Transverse colon (tissue), 3 donors: Measurements from ENCODE around the gene PTPRE.

Experiments used
- POLR2A ChIP-seq: fragments of 450-650 bp; IDR thresholded peaks from one replicate; pipeline ENCODE4 v1.6.1; 2016; ENCODE audit warnings: antibody characterized with exemption, mild to moderate bottlenecking, moderate library complexity
- TF ChIP-seq, protein P1 (sequence below), 5 experiments: fragments of 200-600 bp in 3 of 5; fragments of 450-650 bp in 2 of 5; sonication (generic) in 3 of 5; IDR thresholded peaks; 1 replicate in 2 of 5; 2 replicates in 3 of 5; pipeline ENCODE4 v1.5.1; 2016 to 2017; ENCODE audit warnings: antibody characterized with exemption in 5 of 5, inconsistent platforms in 3 of 5, mild to moderate bottlenecking in 2 of 5, moderate library complexity in 1 of 5

DNA sequence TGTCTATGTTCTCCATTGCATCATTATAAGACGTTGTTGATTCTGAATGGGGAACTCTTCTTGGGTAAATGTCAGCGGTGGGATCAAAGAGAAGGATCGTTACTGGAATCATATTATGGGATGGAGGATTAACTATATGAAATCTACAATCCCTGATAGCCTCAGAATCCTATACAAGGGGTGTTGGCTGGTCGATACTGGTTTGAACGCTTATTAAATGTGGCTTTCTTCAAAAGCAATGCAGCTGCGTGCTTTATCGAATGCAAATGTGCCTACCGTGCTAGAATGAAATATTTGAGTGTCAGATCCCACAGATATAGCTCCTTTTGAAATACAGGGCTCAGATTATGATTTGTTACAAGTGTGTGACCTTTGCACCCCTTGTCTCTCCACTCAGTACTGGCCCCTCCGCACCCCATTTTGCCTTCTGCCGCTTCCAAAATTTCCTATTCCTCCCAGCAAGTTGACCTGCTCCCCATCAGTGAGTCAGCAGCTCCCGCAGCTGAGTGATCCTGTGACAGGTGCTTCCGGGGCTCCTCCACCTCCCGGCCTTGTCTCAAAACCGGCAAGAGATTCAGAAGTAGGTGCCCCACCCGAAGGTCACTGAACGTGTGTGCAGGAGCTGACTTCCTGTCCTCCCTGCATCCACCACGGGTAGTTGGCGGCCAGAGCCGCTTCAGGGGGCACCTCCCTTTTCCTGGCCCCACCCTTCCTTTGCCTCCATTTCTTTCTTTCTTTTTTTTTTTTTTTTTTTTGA lies 76.6 kb downstream of the PTPRE start:
- no peak for TF ChIP-seq POLR2A
- TF ChIP-seq, protein P1, sequence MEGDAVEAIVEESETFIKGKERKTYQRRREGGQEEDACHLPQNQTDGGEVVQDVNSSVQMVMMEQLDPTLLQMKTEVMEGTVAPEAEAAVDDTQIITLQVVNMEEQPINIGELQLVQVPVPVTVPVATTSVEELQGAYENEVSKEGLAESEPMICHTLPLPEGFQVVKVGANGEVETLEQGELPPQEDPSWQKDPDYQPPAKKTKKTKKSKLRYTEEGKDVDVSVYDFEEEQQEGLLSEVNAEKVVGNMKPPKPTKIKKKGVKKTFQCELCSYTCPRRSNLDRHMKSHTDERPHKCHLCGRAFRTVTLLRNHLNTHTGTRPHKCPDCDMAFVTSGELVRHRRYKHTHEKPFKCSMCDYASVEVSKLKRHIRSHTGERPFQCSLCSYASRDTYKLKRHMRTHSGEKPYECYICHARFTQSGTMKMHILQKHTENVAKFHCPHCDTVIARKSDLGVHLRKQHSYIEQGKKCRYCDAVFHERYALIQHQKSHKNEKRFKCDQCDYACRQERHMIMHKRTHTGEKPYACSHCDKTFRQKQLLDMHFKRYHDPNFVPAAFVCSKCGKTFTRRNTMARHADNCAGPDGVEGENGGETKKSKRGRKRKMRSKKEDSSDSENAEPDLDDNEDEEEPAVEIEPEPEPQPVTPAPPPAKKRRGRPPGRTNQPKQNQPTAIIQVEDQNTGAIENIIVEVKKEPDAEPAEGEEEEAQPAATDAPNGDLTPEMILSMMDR (IDR thresholded peaks at IDR 0.05), result no peak
